Ovary (tissue), 3 donors: ENCODE data around the gene GJD3.

Source experiments
- CTCF ChIP-seq, 3 donors: fragments of 450-650 bp in 2 of 3; fragments of 200-600 bp in 1 of 3; IDR thresholded peaks; one replicate each; pipeline versions ENCODE4 v1.5.1 to v1.8.0; 2016 to 2022; ENCODE audit warnings: antibody characterized with exemption in 3 of 3, mild to moderate bottlenecking in 1 of 3
- EP300 ChIP-seq: sonication (generic); formaldehyde crosslinking; IDR thresholded peaks from one replicate; pipeline ENCODE4 v1.6.1; 2017; ENCODE audit warnings: antibody characterized with exemption
- POLR2A ChIP-seq: fragments of 450-650 bp; IDR thresholded peaks from one replicate; pipeline ENCODE4 v1.6.1; 2017; ENCODE audit warnings: antibody characterized with exemption, mild to moderate bottlenecking, moderate library complexity
- donor health status: DM: no; HTN: no; CAD: no.

GRCh38 chr17:40364121-40364861 lies at the start of gene GJD3:
- TF ChIP-seq CTCF (IDR thresholded peaks at IDR 0.05) (no peak), POLR2A (no peak), EP300 (no peak)
